ENCODE measurements around the gene LGI2.

DNA sequence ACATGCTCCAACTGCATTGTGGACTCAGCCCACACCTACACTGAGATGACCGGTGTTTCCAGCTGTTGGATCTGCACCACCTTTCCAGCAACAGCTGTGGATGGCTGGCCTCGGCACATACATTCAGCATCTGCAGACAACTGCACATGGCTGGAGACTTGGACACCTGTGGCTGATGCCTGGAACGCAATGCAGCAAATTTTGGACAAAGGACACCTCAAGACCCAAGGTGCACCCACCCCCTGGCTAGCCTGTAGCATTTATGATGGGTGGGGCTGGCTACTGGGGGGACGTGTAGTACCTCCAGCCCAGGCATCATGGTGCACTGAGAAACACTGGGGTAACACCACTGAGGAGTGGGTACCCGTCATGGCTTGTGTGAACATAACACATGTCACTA, 60.6 kb downstream of the LGI2 start:
- TF ChIP-seq POLR2A (IDR thresholded peaks at IDR 0.05) (no peak), POLR2AphosphoS5 (IDR thresholded peaks at IDR 0.05; ENCODE audit: insufficient read depth in 1 of 2, low read depth in 1 of 2) (no peak)
- TF ChIP-seq, protein P1, sequence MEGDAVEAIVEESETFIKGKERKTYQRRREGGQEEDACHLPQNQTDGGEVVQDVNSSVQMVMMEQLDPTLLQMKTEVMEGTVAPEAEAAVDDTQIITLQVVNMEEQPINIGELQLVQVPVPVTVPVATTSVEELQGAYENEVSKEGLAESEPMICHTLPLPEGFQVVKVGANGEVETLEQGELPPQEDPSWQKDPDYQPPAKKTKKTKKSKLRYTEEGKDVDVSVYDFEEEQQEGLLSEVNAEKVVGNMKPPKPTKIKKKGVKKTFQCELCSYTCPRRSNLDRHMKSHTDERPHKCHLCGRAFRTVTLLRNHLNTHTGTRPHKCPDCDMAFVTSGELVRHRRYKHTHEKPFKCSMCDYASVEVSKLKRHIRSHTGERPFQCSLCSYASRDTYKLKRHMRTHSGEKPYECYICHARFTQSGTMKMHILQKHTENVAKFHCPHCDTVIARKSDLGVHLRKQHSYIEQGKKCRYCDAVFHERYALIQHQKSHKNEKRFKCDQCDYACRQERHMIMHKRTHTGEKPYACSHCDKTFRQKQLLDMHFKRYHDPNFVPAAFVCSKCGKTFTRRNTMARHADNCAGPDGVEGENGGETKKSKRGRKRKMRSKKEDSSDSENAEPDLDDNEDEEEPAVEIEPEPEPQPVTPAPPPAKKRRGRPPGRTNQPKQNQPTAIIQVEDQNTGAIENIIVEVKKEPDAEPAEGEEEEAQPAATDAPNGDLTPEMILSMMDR (IDR thresholded peaks at IDR 0.05) = no peak

Data from vagina (tissue), 2 donors.